Thoracic aorta (tissue), 2 donors: Measurements from ENCODE around the gene ACTN1. TPM values are rescaled to one million over a fixed set of nuclear protein-coding genes. Genes with fewer than 3 reads are reported as not detected.

ENCODE experiments used
- ATAC-seq: fragments of 150-250 bp; one replicate; pipeline ENCODE4 v1.8.0; 2017; ENCODE audit warnings: low read depth; ENCODE audit not compliant: insufficient number of reproducible peaks, low FRiP score
- DNase-seq: peaks from one replicate; pipeline ENCODE4 v3.0.0-alpha.2; 2020; ENCODE audit warnings: low spot score
- H3K27ac ChIP-seq, 2 donors: fragments of 200-600 bp; sonication (generic); 1 replicate in 1 of 2; 2 replicates in 1 of 2; pipeline ENCODE4 v1.5.1; 2016; ENCODE audit warnings: mild to moderate bottlenecking in 2 of 2, moderate library complexity in 2 of 2
- H3K27me3 ChIP-seq: fragments of 200-600 bp; sonication (generic); replicated peaks from 2 replicates; pipeline ENCODE4 v1.6.0; 2016; ENCODE audit warnings: mild to moderate bottlenecking; ENCODE audit not compliant: insufficient read depth
- H3K36me3 ChIP-seq: fragments of 200-600 bp; sonication (generic); one replicate; pipeline ENCODE4 v1.5.1; 2016
- H3K4me1 ChIP-seq, 2 donors: fragments of 200-600 bp; sonication (generic); 1 replicate in 1 of 2; 2 replicates in 1 of 2; pipeline versions ENCODE4 v1.5.1 to v1.6.0; 2016; ENCODE audit warnings: low read depth in 2 of 2, mild to moderate bottlenecking in 1 of 2; ENCODE audit not compliant: control insufficient read depth in 1 of 2
- H3K4me3 ChIP-seq: fragments of 200-600 bp; sonication (generic); 2 replicates; pipeline ENCODE4 v1.5.1; 2016; ENCODE audit warnings: mild to moderate bottlenecking
- H3K9me3 ChIP-seq: fragments of 200-600 bp; sonication (generic); 2 replicates; pipeline ENCODE4 v1.5.1; 2016
- total RNA-seq, 2 donors: library from RNA; depleted of rRNA; stranded (reverse); fragments of >200 nt; gene quantifications; one replicate each; pipeline versions ENCODE4 v1.1.0 to v1.2.3, GENCODE V29; 2016
- TF ChIP-seq, protein P1 (sequence below): fragments of 200-600 bp; sonication (generic); IDR thresholded peaks from one replicate; pipeline ENCODE4 v1.5.1; 2019; ENCODE audit warnings: antibody characterized with exemption

The ACTN1 gene
- total RNA-seq, 2 donors from 2014 or later: 1,201 to 1,291 TPM

DNA sequence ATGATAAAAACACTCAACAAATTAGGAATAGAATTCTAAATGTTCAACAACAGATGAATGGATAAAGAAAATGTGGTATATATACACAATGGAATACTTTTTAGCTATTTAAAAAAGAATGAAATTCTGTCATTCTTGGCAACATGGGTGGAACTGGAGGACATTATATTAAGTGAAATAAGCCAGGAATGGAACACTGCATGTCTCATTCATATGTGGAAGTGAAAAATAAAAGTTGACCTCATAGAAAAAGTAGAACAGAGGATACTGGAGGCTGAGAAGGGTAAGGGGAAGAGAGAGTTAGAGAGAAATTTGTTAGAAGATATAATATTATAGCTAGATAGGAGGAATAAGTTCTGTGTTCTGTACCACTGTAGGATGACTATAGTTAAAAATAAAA lies 150.4 kb downstream of the ACTN1 start:
- TF ChIP-seq, protein P1, sequence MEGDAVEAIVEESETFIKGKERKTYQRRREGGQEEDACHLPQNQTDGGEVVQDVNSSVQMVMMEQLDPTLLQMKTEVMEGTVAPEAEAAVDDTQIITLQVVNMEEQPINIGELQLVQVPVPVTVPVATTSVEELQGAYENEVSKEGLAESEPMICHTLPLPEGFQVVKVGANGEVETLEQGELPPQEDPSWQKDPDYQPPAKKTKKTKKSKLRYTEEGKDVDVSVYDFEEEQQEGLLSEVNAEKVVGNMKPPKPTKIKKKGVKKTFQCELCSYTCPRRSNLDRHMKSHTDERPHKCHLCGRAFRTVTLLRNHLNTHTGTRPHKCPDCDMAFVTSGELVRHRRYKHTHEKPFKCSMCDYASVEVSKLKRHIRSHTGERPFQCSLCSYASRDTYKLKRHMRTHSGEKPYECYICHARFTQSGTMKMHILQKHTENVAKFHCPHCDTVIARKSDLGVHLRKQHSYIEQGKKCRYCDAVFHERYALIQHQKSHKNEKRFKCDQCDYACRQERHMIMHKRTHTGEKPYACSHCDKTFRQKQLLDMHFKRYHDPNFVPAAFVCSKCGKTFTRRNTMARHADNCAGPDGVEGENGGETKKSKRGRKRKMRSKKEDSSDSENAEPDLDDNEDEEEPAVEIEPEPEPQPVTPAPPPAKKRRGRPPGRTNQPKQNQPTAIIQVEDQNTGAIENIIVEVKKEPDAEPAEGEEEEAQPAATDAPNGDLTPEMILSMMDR: no peak

DNA sequence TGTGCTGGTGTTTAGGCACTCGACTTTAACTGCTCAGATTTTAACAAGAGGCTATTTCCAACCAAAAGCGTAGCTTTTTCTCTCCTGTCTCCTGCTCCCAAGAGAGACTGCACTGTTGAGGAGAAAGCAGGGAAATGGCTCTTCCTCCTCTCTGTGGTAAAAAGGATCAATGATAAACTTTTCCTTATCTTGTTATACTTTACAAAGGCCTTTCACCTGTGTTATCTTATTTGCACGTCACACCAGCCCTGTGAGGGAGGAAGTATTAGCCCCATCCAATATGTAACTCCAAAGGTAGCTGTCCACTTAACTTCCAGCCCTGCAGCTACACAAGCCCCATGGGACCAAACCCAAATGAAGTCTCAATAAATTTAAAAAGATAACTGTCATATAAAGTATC lies 153.4 kb downstream of the ACTN1 start:
- ATAC-seq: no peak
- H3K9me3 ChIP-seq: no peaks in the 10 kb centered on the region

More for the DNA sequence above, 150.4 kb downstream of the ACTN1 start:
- Histone ChIP-seq H3K4me1 (no peaks in the 10 kb centered on the region), H3K36me3 (no peaks in the 10 kb centered on the region), H3K27ac (no peak overlapping the region), H3K4me3 (no peak overlapping the region), H3K27me3 (no peaks in the 10 kb centered on the region), H3K9me3 (no peaks in the 10 kb centered on the region)
- ATAC-seq (no peak), DNase-seq (no peak)

DNA sequence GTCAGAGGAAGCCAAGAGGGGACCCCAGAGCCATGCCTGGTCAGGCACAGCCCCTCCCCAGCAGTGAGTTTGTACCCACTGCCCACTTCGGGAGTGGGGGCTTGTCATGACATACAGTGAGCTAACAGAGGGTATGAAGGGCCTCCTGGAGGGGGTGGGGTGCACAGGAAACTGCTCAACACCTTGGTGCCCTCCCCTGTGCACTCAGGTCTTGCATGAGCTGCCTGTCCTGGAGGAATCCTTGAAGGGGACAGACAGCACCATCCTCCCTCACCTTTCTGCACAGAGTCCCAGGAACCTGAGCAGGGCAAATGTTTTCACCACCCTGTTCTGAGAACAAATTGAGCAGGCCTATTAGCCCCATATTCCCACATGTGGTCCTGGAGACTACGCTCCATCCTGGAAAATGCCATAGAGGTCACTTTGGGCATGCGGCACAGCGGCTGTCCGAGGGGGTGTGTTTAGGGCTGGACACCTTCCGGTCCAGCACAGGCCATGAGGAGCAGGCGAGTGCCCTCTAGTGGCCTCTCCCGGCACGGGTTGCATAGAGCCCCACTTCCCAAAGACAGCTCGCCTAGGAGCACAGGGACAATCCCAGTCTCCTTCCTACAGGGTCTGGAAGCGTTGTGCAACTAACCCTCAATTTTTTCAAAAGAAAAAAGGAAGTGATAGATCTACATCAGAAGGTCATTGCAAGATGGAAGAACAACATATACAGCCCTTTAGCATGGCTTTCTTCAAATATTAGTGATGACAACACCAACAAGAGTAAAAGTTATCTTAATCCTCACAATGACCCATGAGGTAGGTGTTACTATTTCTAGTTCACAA lies 154.4 kb downstream of the ACTN1 start:
- DNase-seq: peak; percentile 40
- TF ChIP-seq, protein P1: peak; percentile 80
- Histone ChIP-seq H3K4me1 (no peaks in the 10 kb centered on the region), H3K36me3 (no peaks in the 10 kb centered on the region), H3K27ac (no peak overlapping the region), H3K4me3 (peak overlapping the region; percentile 28), H3K9me3 (no peaks in the 10 kb centered on the region), H3K27me3 (no peaks in the 10 kb centered on the region)
- peak; percentile 39 for ATAC-seq

More for the DNA sequence above, 153.4 kb downstream of the ACTN1 start:
- H3K36me3 ChIP-seq: no peaks in the 10 kb centered on the region
- TF ChIP-seq, protein P1: no peak
- H3K27ac ChIP-seq: no peak overlapping the region
- no peaks in the 10 kb centered on the region for H3K4me1 ChIP-seq
- no peak overlapping the region for H3K4me3 ChIP-seq
- no peak for DNase-seq
- H3K27me3 ChIP-seq: no peaks in the 10 kb centered on the region

DNA sequence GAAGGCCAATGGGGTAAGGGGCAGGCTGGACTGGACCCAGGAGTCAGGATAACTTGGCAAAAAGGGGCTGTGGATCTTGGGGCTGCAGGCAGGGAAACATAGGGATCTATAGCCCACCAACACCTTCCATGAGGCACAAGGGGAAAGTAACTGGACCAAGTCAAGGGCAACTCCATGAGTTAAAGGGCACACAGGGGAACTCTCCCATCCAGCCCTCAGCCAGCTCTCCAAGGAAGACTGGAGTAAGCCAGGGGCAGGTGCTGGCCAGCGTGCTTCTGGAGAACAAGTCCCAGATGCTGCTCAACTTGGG lies 154.9 kb downstream of the ACTN1 start:
- no peak for ATAC-seq

More for the DNA sequence above, 154.9 kb downstream of the ACTN1 start:
- Histone ChIP-seq H3K27ac (no peak overlapping the region), H3K36me3 (no peaks in the 10 kb centered on the region), H3K4me3 (no peak overlapping the region), H3K27me3 (no peaks in the 10 kb centered on the region), H3K4me1 (peaks cover 0 to 3% of the 10 kb centered on the region in 2 donors), H3K9me3 (no peaks in the 10 kb centered on the region)
- TF ChIP-seq, protein P1: no peak
- DNase-seq: no peak

Other genes starting within 250 kb of the ACTN1 start
- 100 to 1,000 TPM; 233 to 326 TPM for gene ZFP36L1, start 186.2 kb downstream of the ACTN1 start, total RNA-seq
- gene DCAF5, start 173.8 kb upstream of the ACTN1 start, total RNA-seq: 10 to 100 TPM; 37.6 to 42.0 TPM
- 10 to 100 TPM; 10.4 to 10.9 TPM for gene EXD2, start 212.2 kb upstream of the ACTN1 start, total RNA-seq